SK-N-SH treated with all-trans-retinoic acid at 6 μM for 48 hours (cell line): Measurements from ENCODE around the gene ADGRB3.

Experiments used
- ARNTL ChIP-seq: fragments of 450-650 bp; formaldehyde crosslinking; IDR thresholded peaks from 2 replicates; pipeline ENCODE4 v1.5.0; 2020; ENCODE audit warnings: low read depth, mild to moderate bottlenecking, moderate library complexity, borderline replicate concordance
- RARB ChIP-seq: fragments of 250-450 bp; sonication (Bioruptor Pico); IDR thresholded peaks from 2 replicates; pipeline ENCODE4 v1.8.0; 2021; ENCODE audit warnings: mild to moderate bottlenecking, moderate library complexity
- SNAI2 ChIP-seq: fragments of 250-450 bp; sonication (Bioruptor Pico); IDR thresholded peaks from 2 replicates; pipeline ENCODE4 v1.5.0; 2020; ENCODE audit warnings: mild to moderate bottlenecking, moderate library complexity
- TCF4 ChIP-seq: fragments of 250-450 bp; sonication (Bioruptor Pico); IDR thresholded peaks from 2 replicates; pipeline ENCODE4 v1.8.0; 2021; ENCODE audit warnings: mild to moderate bottlenecking, moderate library complexity, borderline replicate concordance
- TSHZ2 ChIP-seq: fragments of 250-450 bp; sonication (Bioruptor Pico); IDR thresholded peaks from 2 replicates; pipeline ENCODE4 v1.5.0; 2020; ENCODE audit warnings: mild to moderate bottlenecking, moderate library complexity
- ZFP3 ChIP-seq: fragments of 250-450 bp; sonication (Bioruptor Pico); IDR thresholded peaks from 2 replicates; pipeline ENCODE4 v1.5.0; 2020; ENCODE audit warnings: mild to moderate bottlenecking, moderate library complexity
- ZFP30 ChIP-seq: fragments of 450-650 bp; formaldehyde crosslinking; IDR thresholded peaks from 2 replicates; pipeline ENCODE4 v1.5.0; 2022; ENCODE audit warnings: mild to moderate bottlenecking, moderate library complexity
- ZNF565 ChIP-seq: fragments of 450-650 bp; formaldehyde crosslinking; conservative IDR thresholded peaks from 2 replicates; pipeline ENCODE4 v1.5.0; 2020; ENCODE audit warnings: low read depth, mild to moderate bottlenecking, moderate library complexity
- ZNF8 ChIP-seq: fragments of 450-650 bp; formaldehyde crosslinking; IDR thresholded peaks from 2 replicates; pipeline ENCODE4 v1.5.0; 2020; ENCODE audit warnings: mild to moderate bottlenecking, moderate library complexity
- TF ChIP-seq, protein P1 (sequence below): fragments of 250-450 bp; sonication (Bioruptor Pico); IDR thresholded peaks from 2 replicates; pipeline ENCODE4 v1.8.0; 2020; ENCODE audit warnings: mild to moderate bottlenecking, moderate library complexity, borderline replicate concordance
- TF ChIP-seq, protein P2 (sequence below): fragments of 250-450 bp; sonication (Bioruptor Pico); IDR thresholded peaks from 2 replicates; pipeline ENCODE4 v1.8.0; 2021; ENCODE audit warnings: low read depth, mild to moderate bottlenecking, moderate library complexity, borderline replicate concordance

- TF ChIP-seq RARB (CRISPR knock-in tag) (no peak), SNAI2 (CRISPR knock-in tag) (no peak), TSHZ2 (CRISPR knock-in tag) (no peak), TCF4 (CRISPR knock-in tag) (no peak), ZNF565 (CRISPR knock-in tag) (no peak), ZNF8 (CRISPR knock-in tag) (no peak), ZFP3 (no peak), ZFP30 (CRISPR knock-in tag) (no peak), ARNTL (no peak)
- TF ChIP-seq, protein P1, sequence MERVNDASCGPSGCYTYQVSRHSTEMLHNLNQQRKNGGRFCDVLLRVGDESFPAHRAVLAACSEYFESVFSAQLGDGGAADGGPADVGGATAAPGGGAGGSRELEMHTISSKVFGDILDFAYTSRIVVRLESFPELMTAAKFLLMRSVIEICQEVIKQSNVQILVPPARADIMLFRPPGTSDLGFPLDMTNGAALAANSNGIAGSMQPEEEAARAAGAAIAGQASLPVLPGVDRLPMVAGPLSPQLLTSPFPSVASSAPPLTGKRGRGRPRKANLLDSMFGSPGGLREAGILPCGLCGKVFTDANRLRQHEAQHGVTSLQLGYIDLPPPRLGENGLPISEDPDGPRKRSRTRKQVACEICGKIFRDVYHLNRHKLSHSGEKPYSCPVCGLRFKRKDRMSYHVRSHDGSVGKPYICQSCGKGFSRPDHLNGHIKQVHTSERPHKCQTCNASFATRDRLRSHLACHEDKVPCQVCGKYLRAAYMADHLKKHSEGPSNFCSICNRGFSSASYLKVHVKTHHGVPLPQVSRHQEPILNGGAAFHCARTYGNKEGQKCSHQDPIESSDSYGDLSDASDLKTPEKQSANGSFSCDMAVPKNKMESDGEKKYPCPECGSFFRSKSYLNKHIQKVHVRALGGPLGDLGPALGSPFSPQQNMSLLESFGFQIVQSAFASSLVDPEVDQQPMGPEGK, result no peak
- TF ChIP-seq, protein P2, sequence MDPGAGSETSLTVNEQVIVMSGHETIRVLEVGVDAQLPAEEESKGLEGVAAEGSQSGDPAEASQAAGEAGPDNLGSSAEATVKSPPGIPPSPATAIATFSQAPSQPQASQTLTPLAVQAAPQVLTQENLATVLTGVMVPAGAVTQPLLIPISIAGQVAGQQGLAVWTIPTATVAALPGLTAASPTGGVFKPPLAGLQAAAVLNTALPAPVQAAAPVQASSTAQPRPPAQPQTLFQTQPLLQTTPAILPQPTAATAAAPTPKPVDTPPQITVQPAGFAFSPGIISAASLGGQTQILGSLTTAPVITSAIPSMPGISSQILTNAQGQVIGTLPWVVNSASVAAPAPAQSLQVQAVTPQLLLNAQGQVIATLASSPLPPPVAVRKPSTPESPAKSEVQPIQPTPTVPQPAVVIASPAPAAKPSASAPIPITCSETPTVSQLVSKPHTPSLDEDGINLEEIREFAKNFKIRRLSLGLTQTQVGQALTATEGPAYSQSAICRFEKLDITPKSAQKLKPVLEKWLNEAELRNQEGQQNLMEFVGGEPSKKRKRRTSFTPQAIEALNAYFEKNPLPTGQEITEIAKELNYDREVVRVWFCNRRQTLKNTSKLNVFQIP (CRISPR knock-in tag), result no peak
These were observed 69.4 kb downstream of the ADGRB3 start for GRCh38 chr6:68704485-68704884.
